Endothelial cell of umbilical vein (primary cell): Measurements from ENCODE around the gene NCSTN. TPM values are rescaled to one million over a fixed set of nuclear protein-coding genes. Genes with fewer than 3 reads are reported as not detected.

Source experiments
- BruUV-seq: library from RNA; stranded (reverse); fragments of 400-500 nt; replicated peaks from 2 replicates; lab custom pipeline; 2021; lab: Mats Ljungman, UMichigan
- CTCF ChIA-PET: fragments of 300-600, 350-600 bp; sonication (Branson Sonifier 250); formaldehyde crosslinking; loops from one replicate; lab custom pipeline; 2021; ENCODE audit warnings: antibody characterized with exemption, inconsistent platforms; lab: Charles Lee
- POLR2A ChIA-PET: fragments of 300-600, 350-600 bp; sonication (Branson Sonifier 250); formaldehyde crosslinking; loops from one replicate; lab custom pipeline; 2021; ENCODE audit warnings: antibody characterized with exemption, inconsistent platforms; lab: Charles Lee
- DNase-seq: peaks from one replicate; pipeline ENCODE4 v3.0.0-alpha.2; 2011; ENCODE audit warnings: low read depth, low spot score
- FAIRE-seq: peaks from 2 replicates; lab custom pipeline; 2011; peaks lifted over from hg19 to GRCh38; lab: Jason Lieb, UNC
- H2AFZ ChIP-seq: 2 replicates; pipeline ENCODE4 v1.6.0; 2012; ENCODE audit warnings: low read depth, low read length, control low read depth, inconsistent platforms
- H3K27ac ChIP-seq: 2 replicates; pipeline ENCODE4 v1.5.1; 2011; ENCODE audit warnings: low read depth, mild to moderate bottlenecking, control low read depth, low read length, moderate library complexity; ENCODE audit not compliant: insufficient read depth
- H3K27me3 ChIP-seq, 2 experiments: 2 replicates each; pipeline versions ENCODE4 v1.6.0 to v1.6.1; 2011; ENCODE audit warnings: low read length in 2 of 2, mixed read lengths in 1 of 2; ENCODE audit not compliant: control insufficient read depth in 2 of 2, insufficient read depth in 2 of 2
- H3K36me3 ChIP-seq, 2 experiments: 2 replicates in 1 of 2; 3 replicates in 1 of 2; pipeline ENCODE4 v1.5.1; 2011; ENCODE audit warnings: low read length in 2 of 2, mild to moderate bottlenecking in 1 of 2, moderate library complexity in 1 of 2; ENCODE audit not compliant: control insufficient read depth in 2 of 2, insufficient read depth in 2 of 2; ENCODE audit errors: extremely low read depth in 1 of 2
- H3K4me1 ChIP-seq: 3 replicates; pipeline ENCODE4 v1.5.1; 2011; ENCODE audit warnings: mild to moderate bottlenecking, low read length; ENCODE audit not compliant: control insufficient read depth, insufficient read depth; ENCODE audit errors: extremely low read depth
- H3K4me2 ChIP-seq: 2 replicates; pipeline ENCODE4 v1.6.1; 2011; ENCODE audit warnings: low read length, control low read depth, mixed read lengths; ENCODE audit not compliant: insufficient read depth
- H3K4me3 ChIP-seq, 3 experiments: fragments of 200-600 bp in 1 of 3; sonication (generic), shearing (Covaris generic) in 1 of 3; replicated peaks in 1 of 3; 2 replicates each; pipeline ENCODE4 v1.5.1; 2011 to 2016; ENCODE audit warnings: control low read depth in 3 of 3, low read length in 3 of 3, mild to moderate bottlenecking in 2 of 3, inconsistent platforms in 1 of 3, low read depth in 1 of 3, moderate library complexity in 1 of 3; ENCODE audit not compliant: insufficient read depth in 1 of 3
- H3K79me2 ChIP-seq: 2 replicates; pipeline ENCODE4 v1.6.0; 2012; ENCODE audit warnings: low read length, inconsistent platforms; ENCODE audit not compliant: control insufficient read depth, insufficient read depth
- H3K9ac ChIP-seq: replicated peaks from 2 replicates; pipeline ENCODE3; 2011; ENCODE audit warnings: low read length, control low read depth; ENCODE audit not compliant: insufficient read depth; ENCODE audit errors: extremely low read depth
- H3K9me1 ChIP-seq: replicated peaks from 3 replicates; pipeline ENCODE4 v1.6.0; 2011; ENCODE audit warnings: mild to moderate bottlenecking, low read length; ENCODE audit not compliant: control insufficient read depth, insufficient read depth; ENCODE audit errors: extremely low read depth
- H3K9me3 ChIP-seq: replicated peaks from 2 replicates; pipeline ENCODE4 v1.5.1; 2012; ENCODE audit warnings: low read length, inconsistent platforms; ENCODE audit not compliant: control insufficient read depth, insufficient read depth
- H4K20me1 ChIP-seq: replicated peaks from 2 replicates; pipeline ENCODE3; 2011; ENCODE audit warnings: mild to moderate bottlenecking, low read length; ENCODE audit not compliant: control insufficient read depth, insufficient read depth; ENCODE audit errors: extremely low read depth
- CTCF ChIP-seq, 2 donors: IDR thresholded peaks; 1 replicate in 1 of 2; 2 replicates in 1 of 2; pipeline ENCODE4 v1.5.1; 2011; ENCODE audit warnings: low read length in 2 of 2, mild to moderate bottlenecking in 2 of 2, moderate library complexity in 2 of 2, control low read depth in 1 of 2, inconsistent platforms in 1 of 2, low read depth in 1 of 2; ENCODE audit not compliant: insufficient read depth in 1 of 2; ENCODE audit errors: extremely low read depth in 1 of 2
- EZH2 ChIP-seq: IDR thresholded peaks from 2 replicates; pipeline ENCODE4 v1.6.1; 2012; ENCODE audit warnings: borderline replicate concordance, low read depth, mild to moderate bottlenecking, moderate library complexity, low read length, inconsistent platforms; ENCODE audit not compliant: severe bottlenecking
- FOS ChIP-seq: IDR thresholded peaks from 2 replicates; pipeline ENCODE4 v1.6.1; 2011; ENCODE audit warnings: mild to moderate bottlenecking, low read length, moderate library complexity, borderline replicate concordance; ENCODE audit not compliant: insufficient read depth
- GATA2 ChIP-seq: IDR thresholded peaks from 2 replicates; pipeline ENCODE4 v1.7.0; 2011; ENCODE audit warnings: low read depth, mild to moderate bottlenecking, moderate library complexity, mixed read lengths, low read length; ENCODE audit not compliant: insufficient read length, insufficient read depth
- JUN ChIP-seq: IDR thresholded peaks from 2 replicates; pipeline ENCODE4 v1.6.1; 2011; ENCODE audit warnings: borderline replicate concordance, low read depth; ENCODE audit not compliant: insufficient read length, insufficient read depth
- MAX ChIP-seq: IDR thresholded peaks from 2 replicates; pipeline ENCODE4 v1.6.1; 2011; ENCODE audit not compliant: insufficient read depth, insufficient read length
- MYC ChIP-seq: IDR thresholded peaks from one replicate; pipeline ENCODE4 v1.6.1; 2011; ENCODE audit warnings: mild to moderate bottlenecking, low read depth, low read length
- dilution Hi-C: fragments of 300-500 bp; cut with MboI; formaldehyde crosslinking; loops from one replicate; pipeline ENCODE4 v1.15.0; 2019; ENCODE audit warnings: low sequenced_read_pairs; ENCODE audit not compliant: extremely low pct_ligation_motif_present
- intact Hi-C: fragments of 100-400 bp; cut with micrococcal nuclease; formaldehyde crosslinking; loops from one replicate; pipeline ENCODE4 v1.10.0; 2022
- polyA plus RNA-seq, 4 experiments: library from polyadenylated mRNA; depleted of rRNA in 3 of 4; stranded (reverse) in 3 of 4; unstranded in 1 of 4; fragments of >200 nt; gene quantifications; 2 replicates each; pipeline versions ENCODE4 v1.2.1 to v1.2.3, GENCODE V29; 2011 to 2012; ENCODE audit warnings: missing spikeins in 1 of 4
- total RNA-seq: library from RNA; stranded (reverse); gene quantifications from 2 replicates; pipeline ENCODE4 v1.2.3, GENCODE V29; 2021

The NCSTN gene
- total and polyA plus RNA-seq, 2 donors (not counting 3 experiments of a cell fraction or from before 2014, with no cell fraction given) = 92.5 to 199 TPM

- no peak overlapping the region for H3K9ac ChIP-seq
- TF ChIP-seq GATA2 = peak; percentile 50
- TF ChIP-seq FOS = no peak
- TF ChIP-seq CTCF (IDR thresholded peaks at IDR 0.05; ENCODE audit: extremely low read depth in 1 of 2, insufficient read depth in 1 of 2, low read depth in 1 of 2, low read length in 2 of 2) = no peak
- TF ChIP-seq EZH2 = no peak
- no peak for TF ChIP-seq MAX
- TF ChIP-seq JUN = peak; percentile 10
- TF ChIP-seq MYC = no peak
- dilution Hi-C loops = no loop called here
- H3K4me3 ChIP-seq = no peak overlapping the region
- H2AFZ ChIP-seq = no peak overlapping the region
- no peak overlapping the region for H3K4me2 ChIP-seq
- BruUV-seq = no TSS peak
- H3K9me1 ChIP-seq = no peaks in the 10 kb centered on the region
- H3K27me3 ChIP-seq = peaks cover 19 to 26% of the 10 kb centered on the region in 2 experiments
- no peaks in the 10 kb centered on the region for H3K79me2 ChIP-seq
- H3K9me3 ChIP-seq = no peaks in the 10 kb centered on the region
- H3K36me3 ChIP-seq = no peaks in the 10 kb centered on the region
- H4K20me1 ChIP-seq = no peaks in the 10 kb centered on the region
- no peaks in the 10 kb centered on the region for H3K4me1 ChIP-seq
- DNase-seq (no peak), FAIRE-seq (no peak)
- CTCF ChIA-PET = interaction anchor here (0.7 to 6.8 kb wide), 35 partner anchors 9 to 483 kb away, joined by 3 to 100 read pairs (median 8); partner anchors contain the start of genes ATP1A2, IGSF8, KCNJ9 and NHLH1
- no peak overlapping the region for H3K27ac ChIP-seq
- intact Hi-C loops = loop anchor here (1.0 kb wide), 5 partner anchors 22 to 291 kb away; no protein-coding TSS in a partner anchor
- POLR2A ChIA-PET = no interaction called here
Measured at GRCh38 chr1:160375788-160376524, 32.8 kb downstream of the NCSTN start.
